Spleen (tissue), 7 donors: Measurements from ENCODE around the gene SPOCK3.

Experiments
- POLR2A ChIP-seq, 3 donors: fragments of 450-650 bp; IDR thresholded peaks; one replicate each; pipeline ENCODE4 v1.5.1; 2017; ENCODE audit warnings: antibody characterized with exemption in 3 of 3, mild to moderate bottlenecking in 1 of 3
- TF ChIP-seq, protein P1 (sequence below), 11 experiments: fragments of 200-600 bp in 7 of 11; fragments of 450-650 bp in 4 of 11; sonication (generic) in 4 of 11; IDR thresholded peaks in 8 of 11; conservative IDR thresholded peaks in 3 of 11; 1 replicate in 7 of 11; 2 replicates in 4 of 11; pipeline versions ENCODE4 v1.4.0 to v1.8.0; 2016 to 2021; ENCODE audit warnings: antibody characterized with exemption in 11 of 11, inconsistent platforms in 4 of 11, mild to moderate bottlenecking in 1 of 11
- donor health status: DM: no; HTN: no; CAD: no; lungs with moderate emphysema.
- donor health status: DM: no; HTN: no; CAD: no.
- donor health status: DM: no; HTN: no; CAD: no.

DNA sequence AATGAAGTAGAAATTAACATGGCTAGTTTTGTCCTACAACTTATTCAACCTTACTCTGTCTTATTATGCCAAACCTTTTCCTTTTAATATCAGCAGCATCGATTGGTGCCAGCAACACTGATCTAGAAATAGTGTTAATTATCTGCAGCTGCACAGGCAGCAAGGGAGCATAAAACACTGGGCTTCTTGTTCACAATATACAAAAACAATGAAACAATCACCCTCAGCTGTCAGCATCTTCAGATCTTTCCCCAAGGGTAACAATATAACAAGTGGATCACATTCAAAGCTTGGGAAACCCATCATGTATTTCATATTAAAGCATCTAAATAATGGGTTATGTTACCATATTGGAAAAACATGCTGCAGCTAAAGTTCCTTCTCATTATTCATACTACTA, 238.1 kb downstream of the SPOCK3 start:
- TF ChIP-seq, protein P1, sequence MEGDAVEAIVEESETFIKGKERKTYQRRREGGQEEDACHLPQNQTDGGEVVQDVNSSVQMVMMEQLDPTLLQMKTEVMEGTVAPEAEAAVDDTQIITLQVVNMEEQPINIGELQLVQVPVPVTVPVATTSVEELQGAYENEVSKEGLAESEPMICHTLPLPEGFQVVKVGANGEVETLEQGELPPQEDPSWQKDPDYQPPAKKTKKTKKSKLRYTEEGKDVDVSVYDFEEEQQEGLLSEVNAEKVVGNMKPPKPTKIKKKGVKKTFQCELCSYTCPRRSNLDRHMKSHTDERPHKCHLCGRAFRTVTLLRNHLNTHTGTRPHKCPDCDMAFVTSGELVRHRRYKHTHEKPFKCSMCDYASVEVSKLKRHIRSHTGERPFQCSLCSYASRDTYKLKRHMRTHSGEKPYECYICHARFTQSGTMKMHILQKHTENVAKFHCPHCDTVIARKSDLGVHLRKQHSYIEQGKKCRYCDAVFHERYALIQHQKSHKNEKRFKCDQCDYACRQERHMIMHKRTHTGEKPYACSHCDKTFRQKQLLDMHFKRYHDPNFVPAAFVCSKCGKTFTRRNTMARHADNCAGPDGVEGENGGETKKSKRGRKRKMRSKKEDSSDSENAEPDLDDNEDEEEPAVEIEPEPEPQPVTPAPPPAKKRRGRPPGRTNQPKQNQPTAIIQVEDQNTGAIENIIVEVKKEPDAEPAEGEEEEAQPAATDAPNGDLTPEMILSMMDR (IDR thresholded peaks at IDR 0.05 in 8 of 11, conservative IDR thresholded peaks at IDR 0.05 in 3 of 11): no peak
- TF ChIP-seq POLR2A (IDR thresholded peaks at IDR 0.05): no peak
